Heart left ventricle (tissue), 16 donors: ENCODE results near the gene SCUBE3. TPM values are rescaled to one million over a fixed set of nuclear protein-coding genes. Genes with fewer than 3 reads are reported as not detected.

Source experiments
- ATAC-seq, 4 donors: fragments of 200-7000 bp; cut with Tn5 transposase; one replicate each; pipeline ENCODE4 v1.9.1; 2020 to 2022; ENCODE audit warnings: moderate library complexity in 4 of 4, mild to moderate bottlenecking in 3 of 4, moderate number of reproducible peaks in 1 of 4
- DNase-seq, 5 donors: peaks; one replicate each; pipeline ENCODE4 v3.0.0-alpha.2; 2020
- H3K27ac ChIP-seq, 12 donors: fragments of 200-600 bp; sonication (generic) in 4 of 12; one replicate each; pipeline versions ENCODE4 v1.5.0 to v1.8.0; 2016 to 2022; ENCODE audit warnings: mild to moderate bottlenecking in 2 of 12
- H3K27me3 ChIP-seq, 9 donors: fragments of 200-600 bp; sonication (generic) in 2 of 9; one replicate each; pipeline versions ENCODE4 v1.5.1 to v1.8.0; 2016 to 2022; ENCODE audit warnings: mild to moderate bottlenecking in 3 of 9
- H3K36me3 ChIP-seq, 9 donors: fragments of 200-600 bp; sonication (generic) in 2 of 9; one replicate each; pipeline versions ENCODE4 v1.5.0 to v1.8.0; 2018 to 2022; ENCODE audit warnings: mild to moderate bottlenecking in 2 of 9
- H3K4me1 ChIP-seq, 12 donors: fragments of 200-600 bp; sonication (generic) in 4 of 12; one replicate each; pipeline versions ENCODE4 v1.5.0 to v1.8.0; 2016 to 2022; ENCODE audit warnings: mild to moderate bottlenecking in 3 of 12
- H3K4me3 ChIP-seq, 12 donors: fragments of 200-600 bp; sonication (generic) in 4 of 12; one replicate each; pipeline versions ENCODE4 v1.5.0 to v1.8.0; 2017 to 2022; ENCODE audit warnings: mild to moderate bottlenecking in 9 of 12, moderate library complexity in 4 of 12
- H3K9me3 ChIP-seq, 12 donors: fragments of 200-600 bp; sonication (generic) in 4 of 12; one replicate each; pipeline versions ENCODE4 v1.5.0 to v1.8.0; 2016 to 2022; ENCODE audit warnings: mild to moderate bottlenecking in 1 of 12
- CTCF ChIP-seq, 12 donors: fragments of 200-600 bp; sonication (generic) in 4 of 12; IDR thresholded peaks; one replicate each; pipeline versions ENCODE4 v1.5.0 to v1.8.0; 2018 to 2022; ENCODE audit warnings: antibody characterized with exemption in 12 of 12, mild to moderate bottlenecking in 5 of 12
- POLR2A ChIP-seq, 2 donors: fragments of 450-650 bp; IDR thresholded peaks; one replicate each; pipeline ENCODE4 v1.6.1; 2017; ENCODE audit warnings: antibody characterized with exemption in 2 of 2, mild to moderate bottlenecking in 2 of 2, moderate library complexity in 2 of 2
- WGBS, 4 donors: extraction: QIAGEN DNeasy Blood & Tissue Kit in 2 of 4; methylation state at CpG; one replicate each; pipeline versions ENCODE4 v1.1.5 to v1.1.7; 2013 to 2018; 5-methylcytosine and 5-hydroxymethylcytosine counted together
- intact Hi-C, 10 donors: fragments of 100-400 bp; cut with DNase I; formaldehyde crosslinking; loops; one replicate each; pipeline versions ENCODE4 v1.11.1 to v1.14.2; 2022
- polyA plus RNA-seq, 2 donors: library from polyadenylated mRNA; stranded (reverse); fragments of 200-250 nt; gene quantifications; one replicate each; pipeline ENCODE4 v1.2.3, GENCODE V29; 2013
- total RNA-seq, 9 donors: library from RNA; depleted of rRNA in 2 of 9; stranded (reverse); fragments of >200 nt in 2 of 9; fragmentation: NEBNext Ultra II Directional in 3 of 9; extraction: Animal tissue kit (Norgen Biotek cat#: 25700) in 3 of 9; gene quantifications; one replicate each; pipeline versions ENCODE4 v1.1.0 to v1.2.4, GENCODE V29; 2016 to 2023
- donor health status: ischemic (EF 13 %, LVEDD 7.1; RV severe dilation, severe dysfunction).
- donor health status: healthy with polysubstance abuse.
- donor health status: DM: no; HTN: yes; CAD: no.
- donor health status: DM: no; HTN: no; CAD: no.
- donor health status: ischemic (EF 25% LVEDD 6.9; RV normal size, moderate dysfunction).
- donor health status: ischemic (EF 25% LVEDD 5.7; RV mildly dilated, moderate dysfunction).
- donor health status: healthy.
- donor health status: DM: yes; HTN: yes; CAD: no.
- donor health status: ischemic (EF 35%, LVEDD 5.7; RV mildly dilated, moderate dysfunction).
- donor health status: nonischemic (EF 11% LVEDD 7.7; RV severe dilation, severe dysfunction).
- donor health status: DM: yes; HTN: yes; CAD: no.
- donor health status: PGD.
- donor health status: ischemic (EF 29% LVEDD 5.4; RV normal size, mild dysfunction).
- donor health status: nonischemic (EF 23%, LVEDD 6.1; RV moderate dilation, normal function).

SCUBE3 gene
- total and polyA plus RNA-seq, 11 donors: 0.61 to 18.7 (median 4.3) TPM

- peaks cover 0 to 55% (median 24%) of the 10 kb centered on the region in 12 donors for H3K4me1 ChIP-seq
- TF ChIP-seq CTCF (IDR thresholded peaks at IDR 0.05) (no peak), POLR2A (IDR thresholded peaks at IDR 0.05) (peak in 1 of 2 donors; percentile 21)
- H3K9me3 ChIP-seq: peaks cover 0 to 4% (median 0%) of the 10 kb centered on the region in 12 donors
- peak overlapping the region in 11 of 12 donors; percentile 33 to 78 (median 52) for H3K27ac ChIP-seq
- DNase-seq (peak; percentile 83 to 94 (median 87)), ATAC-seq (peak; percentile 92 to 96 (median 94))
- peaks cover 0 to 12% (median 4%) of the 10 kb centered on the region in 9 donors for H3K36me3 ChIP-seq
- intact Hi-C loops: loop anchor here in 6 of 10 donors (2.0 to 10.0 kb wide), 6 partner anchors 18 to 254 kb away; no protein-coding TSS in a partner anchor
- WGBS, 4 donors: 24 to 32% (median 29%) methylated on average over 3 of the region's 3 CpGs
- no peaks in the 10 kb centered on the region for H3K27me3 ChIP-seq
- no peak overlapping the region for H3K4me3 ChIP-seq
Measured at GRCh38 chr6:35238843-35239289, 25.1 kb downstream of the SCUBE3 start.

GRCh38 chr6:35239581-35239980 lies 25.8 kb downstream of the SCUBE3 start:
- intact Hi-C loops: loop anchor here in 6 of 10 donors (2.0 to 10.0 kb wide), 6 partner anchors 19 to 255 kb away; no protein-coding TSS in a partner anchor
- no peak for ATAC-seq
- WGBS, 4 donors: 81 to 90% (median 89%) methylated on average over 4 of the region's 4 CpGs

DNA sequence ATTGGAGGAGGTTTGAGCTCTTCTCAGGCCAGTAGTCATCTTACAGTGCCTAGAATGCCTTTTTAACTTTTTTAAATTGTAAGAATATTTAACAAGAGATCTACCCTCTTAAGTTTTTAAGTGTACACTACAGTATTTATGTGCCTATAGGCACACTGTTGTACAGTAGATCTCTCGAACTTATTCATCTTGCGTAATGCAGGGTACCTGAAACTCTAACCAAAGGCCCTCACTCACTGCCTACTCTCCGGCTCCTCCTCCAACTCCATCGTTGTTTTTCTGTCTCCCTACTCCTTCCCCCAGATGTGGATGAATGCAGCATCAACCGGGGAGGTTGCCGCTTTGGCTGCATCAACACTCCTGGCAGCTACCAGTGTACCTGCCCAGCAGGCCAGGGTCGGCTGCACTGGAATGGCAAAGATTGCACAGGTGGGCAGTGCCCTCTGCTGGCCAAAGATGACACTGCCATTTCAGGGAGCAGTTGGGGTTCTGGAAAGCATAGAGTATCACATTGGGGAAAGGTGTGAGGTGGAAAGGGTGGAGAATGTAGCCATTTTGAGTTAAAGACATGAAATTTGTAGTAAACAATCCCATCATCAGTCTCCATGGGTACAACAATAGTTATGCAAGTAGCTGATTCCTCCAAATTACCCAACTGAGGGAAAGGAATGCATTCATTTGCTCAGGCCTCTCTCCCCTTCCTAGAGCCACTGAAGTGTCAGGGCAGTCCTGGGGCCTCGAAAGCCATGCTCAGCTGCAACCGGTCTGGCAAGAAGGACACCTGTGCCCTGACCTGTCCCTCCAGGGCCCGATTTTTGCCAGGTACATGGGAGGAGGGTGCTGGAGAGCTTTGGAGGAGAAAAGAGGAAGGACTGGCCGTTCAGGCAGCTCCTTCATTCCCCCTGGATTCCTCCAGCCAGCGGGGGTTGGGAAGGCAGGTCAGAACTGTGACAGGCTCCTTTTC lies 27.4 kb downstream of the SCUBE3 start:
- TF ChIP-seq CTCF (IDR thresholded peaks at IDR 0.05): peak; percentile 93 to 98 (median 94)
- TF ChIP-seq POLR2A (IDR thresholded peaks at IDR 0.05): no peak
- peak; percentile 63 to 84 (median 67) for DNase-seq
- H3K9me3 ChIP-seq: no peaks in the 10 kb centered on the region
- peak overlapping the region in 1 of 12 donors; percentile 19 for H3K27ac ChIP-seq
- peak; percentile 11 to 41 (median 23) for ATAC-seq
- intact Hi-C loops: loop anchor here (1.0 to 10.0 kb wide), 8 partner anchors 34 to 346 kb away; no protein-coding TSS in a partner anchor
- H3K4me1 ChIP-seq: peaks cover 0 to 52% (median 24%) of the 10 kb centered on the region in 12 donors
- H3K4me3 ChIP-seq: no peak overlapping the region
- WGBS, 4 donors: 41 to 49% (median 43%) methylated on average over 11 to 12 of the region's 12 CpGs
- peaks cover 0 to 33% (median 26%) of the 10 kb centered on the region in 9 donors for H3K36me3 ChIP-seq
- no peaks in the 10 kb centered on the region for H3K27me3 ChIP-seq

More at GRCh38 chr6:35239581-35239980, 25.8 kb downstream of the SCUBE3 start:
- Histone ChIP-seq H3K9me3 (peaks cover 0 to 4% (median 0%) of the 10 kb centered on the region in 12 donors), H3K27ac (peak overlapping the region in 8 of 12 donors; percentile 40 to 78 (median 49)), H3K36me3 (peaks cover 0 to 19% (median 11%) of the 10 kb centered on the region in 9 donors), H3K4me1 (peaks cover 0 to 55% (median 24%) of the 10 kb centered on the region in 12 donors), H3K4me3 (no peak overlapping the region), H3K27me3 (no peaks in the 10 kb centered on the region)
- DNase-seq: no peak
- no peak for TF ChIP-seq POLR2A (IDR thresholded peaks at IDR 0.05)
- no peak for TF ChIP-seq CTCF (IDR thresholded peaks at IDR 0.05)
